GM21526 (cell line): ENCODE measurements around the gene DUSP12.

Experiments
- ATAC-seq: cut with Tn5 transposase; IDR thresholded peaks from one replicate; pipeline ENCODE4 v1.9.1; 2021; ENCODE audit warnings: moderate library complexity; ENCODE audit not compliant: unreplicated experiment, low FRiP score

Gene DUSP12

GRCh38 chr1:161726473-161727255, 22.9 kb upstream of the DUSP12 start:
- ATAC-seq, result peak; percentile 38

GRCh38 chr1:161727256-161727924, 22.2 kb upstream of the DUSP12 start:
- ATAC-seq, result peak; percentile 22

- no peak for ATAC-seq
These were observed 21.0 kb upstream of the DUSP12 start for GRCh38 chr1:161728376-161729226.

- ATAC-seq, result no peak
These were observed 19.5 kb upstream of the DUSP12 start for GRCh38 chr1:161730050-161730564.

- no peak for ATAC-seq
These were observed 18.3 kb upstream of the DUSP12 start for GRCh38 chr1:161731241-161731640.

- no peak for ATAC-seq
These were observed 17.4 kb upstream of the DUSP12 start for GRCh38 chr1:161731981-161732718.

- no peak for ATAC-seq
These were observed 16.1 kb upstream of the DUSP12 start for GRCh38 chr1:161733526-161733925.

- no peak for ATAC-seq
These were observed 13.7 kb upstream of the DUSP12 start for GRCh38 chr1:161735837-161736236.

GRCh38 chr1:161736335-161736969, 13.1 kb upstream of the DUSP12 start:
- no peak for ATAC-seq

GRCh38 chr1:161737625-161738024, 12.0 kb upstream of the DUSP12 start:
- ATAC-seq, result no peak

GRCh38 chr1:161738627-161739287, 10.8 kb upstream of the DUSP12 start:
- peak; percentile 46 for ATAC-seq

- no peak for ATAC-seq
These were observed 9.6 kb upstream of the DUSP12 start for GRCh38 chr1:161739865-161740566.

- ATAC-seq, result no peak
These were observed 8.7 kb upstream of the DUSP12 start for GRCh38 chr1:161740921-161741320.

GRCh38 chr1:161743231-161743630, 6.4 kb upstream of the DUSP12 start:
- ATAC-seq, result no peak

GRCh38 chr1:161747801-161748200, 1.8 kb upstream of the DUSP12 start:
- ATAC-seq, result no peak

GRCh38 chr1:161763522-161764098, 14.0 kb downstream of the DUSP12 start:
- no peak for ATAC-seq

GRCh38 chr1:161766102-161766981, 16.8 kb downstream of the DUSP12 start, which contains the start of gene ATF6:
ATF6 (plus strand) TSS chr1:161766320; CDS start chr1:161766361, 41 bp downstream.
- ATAC-seq, result peak; percentile 45
